Uterus (tissue), 4 donors: Measurements from ENCODE around the gene COPZ2. TPM values are rescaled to one million over a fixed set of nuclear protein-coding genes. Genes with fewer than 3 reads are reported as not detected.
A peak's percentile ranks its signal among the peaks of the same experiment; 100 is the strongest.
"Not testable (repeated sequence)": the region's sequence is repeated elsewhere in the genome, so short reads cannot be mapped to it uniquely, and the experiment has no call there.

Experiments used
- DNase-seq, 2 donors: peaks; one replicate each; pipeline ENCODE4 v3.0.0-alpha.2; 2019 to 2020
- H3K27ac ChIP-seq, 2 donors: fragments of 200-600 bp; sonication (generic); 1 replicate in 1 of 2; 2 replicates in 1 of 2; pipeline ENCODE4 v1.5.1; 2016 to 2018
- H3K27me3 ChIP-seq, 2 donors: fragments of 200-600 bp; sonication (generic); one replicate each; pipeline ENCODE4 v1.5.1; 2018 to 2019; ENCODE audit warnings: control low read depth in 1 of 2
- H3K36me3 ChIP-seq, 2 donors: fragments of 200-600 bp; sonication (generic); one replicate each; pipeline ENCODE4 v1.5.1; 2019; ENCODE audit warnings: control low read depth in 1 of 2
- H3K4me1 ChIP-seq, 2 donors: fragments of 200-600 bp; sonication (generic); one replicate each; pipeline ENCODE4 v1.5.1; 2018 to 2019; ENCODE audit warnings: control low read depth in 1 of 2
- H3K4me3 ChIP-seq, 2 donors: fragments of 200-600 bp; sonication (generic); 1 replicate in 1 of 2; 2 replicates in 1 of 2; pipeline ENCODE4 v1.5.1; 2018 to 2019; ENCODE audit warnings: mild to moderate bottlenecking in 1 of 2
- H3K9me3 ChIP-seq, 2 donors: fragments of 200-600 bp; sonication (generic); one replicate each; pipeline ENCODE4 v1.5.1; 2019; ENCODE audit warnings: control low read depth in 1 of 2
- POLR2A ChIP-seq, 2 donors: fragments of 450-650 bp; IDR thresholded peaks; one replicate each; pipeline ENCODE4 v1.6.1; 2016; ENCODE audit warnings: antibody characterized with exemption in 2 of 2, mild to moderate bottlenecking in 1 of 2, moderate library complexity in 1 of 2
- intact Hi-C: fragments of 100-400 bp; cut with DNase I; formaldehyde crosslinking; loops from one replicate; pipeline ENCODE4 v1.15.1; 2023; ENCODE audit warnings: low total_unique reads
- total RNA-seq, 4 donors: library from RNA; depleted of rRNA in 3 of 4; stranded (reverse); fragments of >200 nt in 3 of 4; gene quantifications; one replicate each; pipeline versions ENCODE4 v1.1.0 to v1.2.4, GENCODE V29; 2014 to 2023
- TF ChIP-seq, protein P1 (sequence below), 4 experiments: fragments of 200-600 bp in 2 of 4; fragments of 450-650 bp in 2 of 4; sonication (generic) in 2 of 4; IDR thresholded peaks; one replicate each; pipeline ENCODE4 v1.5.1; 2016 to 2019; ENCODE audit warnings: antibody characterized with exemption in 4 of 4, mild to moderate bottlenecking in 2 of 4, moderate library complexity in 1 of 4
- donor health status: DM: yes; HTN: yes; CAD: no.

Gene COPZ2
- total RNA-seq, 4 donors from 2014 or later: 12.9 to 82.7 (median 35.3) TPM

- H3K36me3 ChIP-seq: no peaks in the 10 kb centered on the region
- no peak for DNase-seq
Measured at GRCh38 chr17:48071654-48072053, 34.1 kb upstream of the COPZ2 start.

GRCh38 chr17:48070195-48070594 lies 32.6 kb upstream of the COPZ2 start:
- intact Hi-C loops: no loop called here
- no peak overlapping the region for H3K27ac ChIP-seq

More at GRCh38 chr17:48071654-48072053, 34.1 kb upstream of the COPZ2 start:
- H3K9me3 ChIP-seq: no peaks in the 10 kb centered on the region
- no peaks in the 10 kb centered on the region for H3K4me1 ChIP-seq
- H3K27me3 ChIP-seq: no peaks in the 10 kb centered on the region
- intact Hi-C loops: loop anchor here (2.0 kb wide), 1 partner anchor 45 kb away; no protein-coding TSS in a partner anchor
- no peak overlapping the region for H3K4me3 ChIP-seq
- H3K27ac ChIP-seq: no peak overlapping the region
- TF ChIP-seq, protein P1, sequence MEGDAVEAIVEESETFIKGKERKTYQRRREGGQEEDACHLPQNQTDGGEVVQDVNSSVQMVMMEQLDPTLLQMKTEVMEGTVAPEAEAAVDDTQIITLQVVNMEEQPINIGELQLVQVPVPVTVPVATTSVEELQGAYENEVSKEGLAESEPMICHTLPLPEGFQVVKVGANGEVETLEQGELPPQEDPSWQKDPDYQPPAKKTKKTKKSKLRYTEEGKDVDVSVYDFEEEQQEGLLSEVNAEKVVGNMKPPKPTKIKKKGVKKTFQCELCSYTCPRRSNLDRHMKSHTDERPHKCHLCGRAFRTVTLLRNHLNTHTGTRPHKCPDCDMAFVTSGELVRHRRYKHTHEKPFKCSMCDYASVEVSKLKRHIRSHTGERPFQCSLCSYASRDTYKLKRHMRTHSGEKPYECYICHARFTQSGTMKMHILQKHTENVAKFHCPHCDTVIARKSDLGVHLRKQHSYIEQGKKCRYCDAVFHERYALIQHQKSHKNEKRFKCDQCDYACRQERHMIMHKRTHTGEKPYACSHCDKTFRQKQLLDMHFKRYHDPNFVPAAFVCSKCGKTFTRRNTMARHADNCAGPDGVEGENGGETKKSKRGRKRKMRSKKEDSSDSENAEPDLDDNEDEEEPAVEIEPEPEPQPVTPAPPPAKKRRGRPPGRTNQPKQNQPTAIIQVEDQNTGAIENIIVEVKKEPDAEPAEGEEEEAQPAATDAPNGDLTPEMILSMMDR (IDR thresholded peaks at IDR 0.05): no peak
- no peak for TF ChIP-seq POLR2A (IDR thresholded peaks at IDR 0.05)

GRCh38 chr17:48068491-48068961 lies 30.9 kb upstream of the COPZ2 start:
- Histone ChIP-seq H3K27me3 (no peaks in the 10 kb centered on the region), H3K4me3 (no peak overlapping the region), H3K9me3 (no peaks in the 10 kb centered on the region), H3K27ac (peak overlapping the region; percentile 40 to 67), H3K36me3 (no peaks in the 10 kb centered on the region), H3K4me1 (no peaks in the 10 kb centered on the region)
- no peak for TF ChIP-seq POLR2A (IDR thresholded peaks at IDR 0.05)
- TF ChIP-seq, protein P1 (IDR thresholded peaks at IDR 0.05): no peak
- intact Hi-C loops: no loop called here
- DNase-seq: no peak

More at GRCh38 chr17:48070195-48070594, 32.6 kb upstream of the COPZ2 start:
- Histone ChIP-seq H3K27me3 (no peaks in the 10 kb centered on the region), H3K9me3 (no peaks in the 10 kb centered on the region), H3K36me3 (no peaks in the 10 kb centered on the region), H3K4me3 (no peak overlapping the region), H3K4me1 (no peaks in the 10 kb centered on the region)
- no peak for TF ChIP-seq POLR2A (IDR thresholded peaks at IDR 0.05)
- TF ChIP-seq, protein P1 (IDR thresholded peaks at IDR 0.05): no peak
- no peak for DNase-seq

DNA sequence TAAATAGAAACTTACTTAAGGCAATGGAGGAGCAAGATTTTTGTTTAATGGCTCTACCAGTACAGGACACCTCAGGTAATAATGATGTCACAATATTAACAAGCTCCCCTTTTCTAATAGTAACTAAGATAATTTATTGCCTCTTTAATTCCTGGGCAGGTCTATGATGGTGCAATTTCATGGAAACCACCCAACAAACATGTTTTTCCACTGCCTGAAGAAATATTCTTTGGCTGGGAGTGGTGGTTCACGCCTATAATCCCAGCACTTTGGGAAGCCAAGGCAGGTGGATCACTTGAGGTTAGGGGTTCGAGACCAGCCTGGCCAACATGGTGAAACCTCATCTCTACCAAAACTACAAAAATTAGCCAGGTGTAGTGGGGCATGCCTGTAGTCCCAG lies 30.2 kb upstream of the COPZ2 start:
- H3K27ac ChIP-seq: peak overlapping the region; percentile 40 to 67

DNA sequence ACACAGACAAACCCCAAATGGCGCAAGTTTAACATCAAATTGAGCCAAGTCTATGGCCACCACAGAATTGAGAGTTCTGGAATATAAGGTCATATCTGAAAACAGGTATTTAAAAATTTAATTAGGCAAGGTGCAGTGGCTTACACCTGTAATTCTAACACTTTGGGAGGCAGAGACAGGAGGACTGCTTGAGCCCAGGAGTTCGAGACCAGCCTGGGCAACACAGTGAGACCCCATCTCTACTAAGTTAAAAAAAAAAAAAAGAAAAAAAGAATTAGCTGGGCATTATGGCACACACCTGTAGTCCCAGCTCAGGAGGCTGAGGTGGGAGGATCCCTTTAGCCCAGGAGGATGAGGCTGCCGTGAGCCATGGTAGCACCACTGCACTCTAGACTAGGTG lies 29.6 kb upstream of the COPZ2 start:
- no peak for DNase-seq
- TF ChIP-seq, protein P1 (IDR thresholded peaks at IDR 0.05): no peak
- TF ChIP-seq POLR2A (IDR thresholded peaks at IDR 0.05): no peak
- no peaks in the 10 kb centered on the region for H3K36me3 ChIP-seq
- peak overlapping the region; percentile 40 to 67 for H3K27ac ChIP-seq
- H3K4me3 ChIP-seq: no peak overlapping the region
- H3K4me1 ChIP-seq: no peaks in the 10 kb centered on the region
- intact Hi-C loops: no loop called here
- no peaks in the 10 kb centered on the region for H3K9me3 ChIP-seq
- no peaks in the 10 kb centered on the region for H3K27me3 ChIP-seq

More for the DNA sequence above, 30.2 kb upstream of the COPZ2 start:
- H3K36me3 ChIP-seq, DNase-seq, H3K27me3 ChIP-seq, intact Hi-C loops, H3K4me1 ChIP-seq, H3K4me3 ChIP-seq, H3K9me3 ChIP-seq: not testable (repeated sequence)

DNA sequence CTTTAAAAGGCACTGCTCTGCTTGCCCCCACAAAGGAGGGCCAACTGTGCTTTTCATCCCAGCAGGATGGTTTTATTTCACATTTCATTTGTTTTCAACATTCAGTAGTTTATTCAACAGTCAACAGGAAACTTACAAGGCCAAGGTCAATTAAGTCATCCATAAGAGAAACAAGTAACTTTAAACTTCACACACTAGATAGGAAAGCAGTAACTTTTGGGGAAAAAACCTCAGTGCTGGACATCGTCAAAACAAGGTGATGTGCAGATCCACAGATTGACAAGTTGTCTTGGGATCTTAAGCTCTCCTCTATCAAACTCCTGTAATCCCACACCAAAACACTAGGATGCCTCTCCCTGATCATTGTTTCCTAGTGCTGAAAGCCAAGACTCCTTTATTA lies 29.1 kb upstream of the COPZ2 start:
- TF ChIP-seq, protein P1 (IDR thresholded peaks at IDR 0.05): no peak
- no peak for TF ChIP-seq POLR2A (IDR thresholded peaks at IDR 0.05)
- Histone ChIP-seq H3K4me3 (no peak overlapping the region), H3K9me3 (no peaks in the 10 kb centered on the region), H3K4me1 (no peaks in the 10 kb centered on the region), H3K36me3 (no peaks in the 10 kb centered on the region), H3K27me3 (no peaks in the 10 kb centered on the region), H3K27ac (no peak overlapping the region)
- no peak for DNase-seq
- intact Hi-C loops: no loop called here
